Stimulated activated CD4-positive, alpha-beta T cell treated with anti-CD3 and anti-CD28 coated beads, Interleukin-2, amount 100 ng/mL, for 24 hours (primary cell): Measurements from ENCODE around the gene ETNK1.
"Not testable (repeated sequence)": the region's sequence is repeated elsewhere in the genome, so short reads cannot be mapped to it uniquely, and the experiment has no call there.

Experiments
- DNase-seq, 2 donors: peaks; one replicate each; pipeline ENCODE4 v3.0.0-alpha.2; 2020

Gene ETNK1

GRCh38 chr12:22691319-22691718 is 66.3 kb downstream of the ETNK1 start:
- DNase-seq: no peak

GRCh38 chr12:22692467-22692866 is 67.5 kb downstream of the ETNK1 start:
- not testable (repeated sequence) for DNase-seq

GRCh38 chr12:22692964-22693555 is 68.1 kb downstream of the ETNK1 start:
- no peak for DNase-seq

- DNase-seq: no peak
Measured at GRCh38 chr12:22698576-22698975, 73.6 kb downstream of the ETNK1 start.

- not testable (repeated sequence) for DNase-seq
Measured at GRCh38 chr12:22699705-22700104, 74.7 kb downstream of the ETNK1 start.

GRCh38 chr12:22700106-22700505 is 75.1 kb downstream of the ETNK1 start:
- no peak for DNase-seq

GRCh38 chr12:22701216-22701809 is 76.3 kb downstream of the ETNK1 start:
- DNase-seq: not testable (repeated sequence)

- no peak for DNase-seq
Measured at GRCh38 chr12:22702690-22703089, 77.7 kb downstream of the ETNK1 start.

GRCh38 chr12:22709292-22709691 is 84.3 kb downstream of the ETNK1 start:
- DNase-seq: no peak

- no peak for DNase-seq
Measured at GRCh38 chr12:22712083-22712482, 87.1 kb downstream of the ETNK1 start.

- DNase-seq: no peak
Measured at GRCh38 chr12:22715254-22715653, 90.3 kb downstream of the ETNK1 start.

- DNase-seq: no peak
Measured at GRCh38 chr12:22719745-22720144, 94.8 kb downstream of the ETNK1 start.

GRCh38 chr12:22722081-22722480 is 97.1 kb downstream of the ETNK1 start:
- no peak for DNase-seq

GRCh38 chr12:22722779-22723178 is 97.8 kb downstream of the ETNK1 start:
- DNase-seq: no peak

GRCh38 chr12:22728987-22729386 is 104.0 kb downstream of the ETNK1 start:
- no peak for DNase-seq

GRCh38 chr12:22729431-22729956 is 104.5 kb downstream of the ETNK1 start:
- no peak for DNase-seq

GRCh38 chr12:22729957-22730443 is 105.0 kb downstream of the ETNK1 start:
- DNase-seq: no peak

GRCh38 chr12:22731236-22731635 is 106.3 kb downstream of the ETNK1 start:
- DNase-seq: no peak

- DNase-seq: no peak
Measured at GRCh38 chr12:22733756-22734155, 108.8 kb downstream of the ETNK1 start.

- no peak for DNase-seq
Measured at GRCh38 chr12:22738945-22739344, 114.0 kb downstream of the ETNK1 start.
